WI38 (cell line): ENCODE data around the gene HAPLN2.

Experiments used
- H3K4me3 ChIP-seq: 2 replicates; pipeline ENCODE4 v1.5.1; 2011; ENCODE audit warnings: low read depth, mild to moderate bottlenecking, control low read depth, low read length
- CTCF ChIP-seq: IDR thresholded peaks from 2 replicates; pipeline ENCODE4 v1.5.1; 2012; ENCODE audit warnings: low read depth, mild to moderate bottlenecking, control low read depth, low read length

Gene HAPLN2

GRCh38 chr1:156664767-156665411 lies 45.7 kb downstream of the HAPLN2 start:
- H3K4me3 ChIP-seq: no peak overlapping the region
- TF ChIP-seq CTCF: no peak

GRCh38 chr1:156665539-156665938 lies 46.3 kb downstream of the HAPLN2 start:
- TF ChIP-seq CTCF: no peak
- no peak overlapping the region for H3K4me3 ChIP-seq

GRCh38 chr1:156666862-156667609 lies 47.8 kb downstream of the HAPLN2 start:
- no peak overlapping the region for H3K4me3 ChIP-seq
- no peak for TF ChIP-seq CTCF

GRCh38 chr1:156667610-156667967 lies 48.4 kb downstream of the HAPLN2 start:
- no peak for TF ChIP-seq CTCF
- H3K4me3 ChIP-seq: no peak overlapping the region

- H3K4me3 ChIP-seq: no peak overlapping the region
- TF ChIP-seq CTCF: no peak
Observed at GRCh38 chr1:156667968-156668709, 48.9 kb downstream of the HAPLN2 start.

GRCh38 chr1:156668801-156669637 lies 49.8 kb downstream of the HAPLN2 start:
- no peak overlapping the region for H3K4me3 ChIP-seq
- TF ChIP-seq CTCF: no peak
